ENCODE data around the gene WSB1.

GRCh38 chr17:27327871-27328270, 34.0 kb downstream of the WSB1 start:
- TF ChIP-seq POLR2AphosphoS5 (IDR thresholded peaks at IDR 0.05) (no peak), CTCF (IDR thresholded peaks at IDR 0.05 in 8 of 11, conservative IDR thresholded peaks at IDR 0.05 in 3 of 11) (no peak), POLR2A (IDR thresholded peaks at IDR 0.05) (no peak)

Measured in spleen (tissue), 7 donors.